Colonic mucosa (tissue), 4 donors: ENCODE measurements around the gene NKAIN2. TPM values are rescaled to one million over a fixed set of nuclear protein-coding genes. Genes with fewer than 3 reads are reported as not detected.

Experiments used
- DNase-seq: peaks from one replicate; pipeline ENCODE4 v3.0.0-alpha.2; 2020
- H3K27ac ChIP-seq: fragments of 200-600 bp; one replicate; pipeline ENCODE4 v1.8.0; 2021
- H3K27me3 ChIP-seq: fragments of 200-600 bp; one replicate; pipeline ENCODE4 v1.8.0; 2021
- H3K36me3 ChIP-seq: fragments of 200-600 bp; one replicate; pipeline ENCODE4 v1.8.0; 2021
- H3K4me1 ChIP-seq: fragments of 200-600 bp; one replicate; pipeline ENCODE4 v1.8.0; 2021; ENCODE audit warnings: mild to moderate bottlenecking
- H3K4me3 ChIP-seq: fragments of 200-600 bp; one replicate; pipeline ENCODE4 v1.8.0; 2021
- H3K9ac ChIP-seq, 2 donors: one replicate each; pipeline ENCODE4 v1.7.0; 2013; ENCODE audit warnings: control low read depth in 2 of 2, low read depth in 2 of 2, low read length in 2 of 2
- H3K9me3 ChIP-seq: fragments of 200-600 bp; one replicate; pipeline ENCODE4 v1.8.0; 2021
- intact Hi-C: fragments of 100-400 bp; cut with DNase I; formaldehyde crosslinking; loops from one replicate; pipeline ENCODE4 v1.14.1; 2022
- total RNA-seq, 2 donors: library from RNA; stranded (reverse); fragmentation: NEBNext Ultra II Directional in 1 of 2; extraction: Animal tissue kit (Norgen Biotek cat#: 25700) in 1 of 2; gene quantifications; one replicate each; pipeline ENCODE4 v1.2.1, GENCODE V29; 2021
- TF ChIP-seq, protein P1 (sequence below): fragments of 200-600 bp; IDR thresholded peaks from one replicate; pipeline ENCODE4 v1.8.0; 2022; ENCODE audit warnings: antibody characterized with exemption, mild to moderate bottlenecking
- donor health status: healthy.
- donor health status: DM: no; HTN: no; CAD: no.
- donor health status: DM: no; HTN: no; CAD: no.

The NKAIN2 gene
- total RNA-seq, 2 donors from 2014 or later = 0.21 TPM; not detected in 1

DNA sequence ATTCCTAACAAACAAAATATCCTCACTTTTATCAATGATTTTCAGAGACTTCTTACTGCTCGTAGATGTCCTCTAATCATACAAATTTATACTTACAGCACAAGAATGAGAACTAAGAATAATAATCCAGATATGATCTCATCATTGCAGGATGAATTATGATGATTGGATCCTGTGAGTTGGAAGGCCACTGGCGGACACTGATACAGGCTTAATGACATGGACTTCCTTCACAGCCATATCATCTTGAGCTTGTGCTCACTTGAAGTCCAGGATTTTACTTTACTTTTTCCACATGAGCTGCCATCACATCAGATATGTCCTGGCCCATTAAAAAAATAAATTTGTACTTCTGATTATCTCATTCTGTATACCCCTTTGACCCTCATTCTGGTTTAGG is 94.3 kb downstream of the NKAIN2 start:
- DNase-seq = no peak
- TF ChIP-seq, protein P1, sequence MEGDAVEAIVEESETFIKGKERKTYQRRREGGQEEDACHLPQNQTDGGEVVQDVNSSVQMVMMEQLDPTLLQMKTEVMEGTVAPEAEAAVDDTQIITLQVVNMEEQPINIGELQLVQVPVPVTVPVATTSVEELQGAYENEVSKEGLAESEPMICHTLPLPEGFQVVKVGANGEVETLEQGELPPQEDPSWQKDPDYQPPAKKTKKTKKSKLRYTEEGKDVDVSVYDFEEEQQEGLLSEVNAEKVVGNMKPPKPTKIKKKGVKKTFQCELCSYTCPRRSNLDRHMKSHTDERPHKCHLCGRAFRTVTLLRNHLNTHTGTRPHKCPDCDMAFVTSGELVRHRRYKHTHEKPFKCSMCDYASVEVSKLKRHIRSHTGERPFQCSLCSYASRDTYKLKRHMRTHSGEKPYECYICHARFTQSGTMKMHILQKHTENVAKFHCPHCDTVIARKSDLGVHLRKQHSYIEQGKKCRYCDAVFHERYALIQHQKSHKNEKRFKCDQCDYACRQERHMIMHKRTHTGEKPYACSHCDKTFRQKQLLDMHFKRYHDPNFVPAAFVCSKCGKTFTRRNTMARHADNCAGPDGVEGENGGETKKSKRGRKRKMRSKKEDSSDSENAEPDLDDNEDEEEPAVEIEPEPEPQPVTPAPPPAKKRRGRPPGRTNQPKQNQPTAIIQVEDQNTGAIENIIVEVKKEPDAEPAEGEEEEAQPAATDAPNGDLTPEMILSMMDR = no peak
- Histone ChIP-seq H3K4me1 (no peaks in the 10 kb centered on the region), H3K9ac (no peak overlapping the region), H3K27me3 (no peaks in the 10 kb centered on the region), H3K36me3 (no peaks in the 10 kb centered on the region), H3K27ac (no peak overlapping the region), H3K9me3 (no peaks in the 10 kb centered on the region), H3K4me3 (no peak overlapping the region)
- intact Hi-C loops = no loop called here

DNA sequence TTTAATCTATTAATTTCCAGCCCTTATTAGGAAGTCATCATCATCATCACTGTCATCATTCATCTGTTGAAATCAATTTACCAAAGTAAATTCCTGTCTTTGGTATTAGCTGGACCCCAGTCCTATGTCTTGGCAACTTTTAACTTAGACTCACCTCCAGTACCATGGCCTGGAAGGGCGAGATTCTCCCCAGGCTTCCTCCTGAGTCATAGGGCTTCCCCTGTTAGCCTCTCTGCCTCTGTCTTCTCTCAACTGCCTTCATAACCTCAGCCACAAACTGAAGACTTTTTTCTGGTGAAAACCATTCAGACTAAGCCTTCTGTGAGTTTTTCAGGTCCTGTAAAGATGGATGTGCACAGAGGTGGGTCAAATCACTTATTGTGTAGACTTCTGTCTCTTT is 95.0 kb downstream of the NKAIN2 start:
- no peak for DNase-seq
- intact Hi-C loops = no loop called here

DNA sequence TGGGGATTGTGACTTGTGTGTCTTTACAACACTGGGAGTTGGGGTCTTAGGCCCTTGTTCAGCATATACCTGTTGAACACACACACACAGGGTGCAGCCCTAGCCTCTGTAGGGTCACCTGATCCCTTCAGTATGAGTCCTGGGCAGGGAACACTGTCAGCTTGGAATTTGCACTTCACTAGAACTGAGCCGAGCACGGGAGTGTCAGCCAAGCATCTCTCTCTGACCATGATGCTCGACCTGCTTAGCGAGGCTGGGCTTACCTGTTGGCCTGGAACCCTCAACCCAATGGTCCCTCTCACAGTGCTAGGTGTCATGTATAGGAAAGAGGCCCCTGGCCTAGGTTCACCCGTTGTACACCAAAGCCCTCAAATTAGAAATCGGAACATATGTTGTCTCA is 96.1 kb downstream of the NKAIN2 start:
- Histone ChIP-seq H3K9ac (no peak overlapping the region), H3K9me3 (no peaks in the 10 kb centered on the region), H3K4me3 (no peak overlapping the region), H3K27ac (no peak overlapping the region), H3K27me3 (no peaks in the 10 kb centered on the region), H3K4me1 (no peaks in the 10 kb centered on the region), H3K36me3 (no peaks in the 10 kb centered on the region)
- no peak for DNase-seq
- intact Hi-C loops = no loop called here
- TF ChIP-seq, protein P1 = no peak

More for the DNA sequence above, 95.0 kb downstream of the NKAIN2 start:
- H3K4me1 ChIP-seq = no peaks in the 10 kb centered on the region
- TF ChIP-seq, protein P1 = no peak
- H3K27ac ChIP-seq = no peak overlapping the region
- no peak overlapping the region for H3K9ac ChIP-seq
- no peaks in the 10 kb centered on the region for H3K9me3 ChIP-seq
- H3K36me3 ChIP-seq = no peaks in the 10 kb centered on the region
- H3K4me3 ChIP-seq = no peak overlapping the region
- no peaks in the 10 kb centered on the region for H3K27me3 ChIP-seq

DNA sequence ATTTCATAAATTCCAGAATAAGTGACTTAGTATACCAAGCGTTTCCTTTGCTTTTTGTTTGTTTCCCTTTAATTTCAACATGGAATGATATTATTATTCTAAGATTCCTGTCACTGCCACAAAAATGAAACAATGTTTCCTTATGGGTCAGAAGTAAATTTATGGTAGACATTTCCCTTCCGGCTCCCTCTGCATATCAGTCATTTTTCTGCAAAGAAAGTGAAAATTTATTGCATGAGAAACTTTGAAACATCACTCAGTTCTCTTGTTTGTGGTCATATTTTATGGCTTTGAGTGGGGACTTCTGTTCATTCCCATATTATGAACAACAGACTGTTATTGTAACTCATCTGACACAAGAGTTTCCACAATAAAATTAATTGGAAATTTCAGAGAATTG is 97.8 kb downstream of the NKAIN2 start:
- no peaks in the 10 kb centered on the region for H3K4me1 ChIP-seq
- H3K36me3 ChIP-seq = no peaks in the 10 kb centered on the region
- H3K27ac ChIP-seq = no peak overlapping the region
- no peak overlapping the region for H3K9ac ChIP-seq
- no peaks in the 10 kb centered on the region for H3K27me3 ChIP-seq
- intact Hi-C loops = no loop called here
- no peak overlapping the region for H3K4me3 ChIP-seq
- no peak for DNase-seq
- no peaks in the 10 kb centered on the region for H3K9me3 ChIP-seq
- TF ChIP-seq, protein P1 = no peak

DNA sequence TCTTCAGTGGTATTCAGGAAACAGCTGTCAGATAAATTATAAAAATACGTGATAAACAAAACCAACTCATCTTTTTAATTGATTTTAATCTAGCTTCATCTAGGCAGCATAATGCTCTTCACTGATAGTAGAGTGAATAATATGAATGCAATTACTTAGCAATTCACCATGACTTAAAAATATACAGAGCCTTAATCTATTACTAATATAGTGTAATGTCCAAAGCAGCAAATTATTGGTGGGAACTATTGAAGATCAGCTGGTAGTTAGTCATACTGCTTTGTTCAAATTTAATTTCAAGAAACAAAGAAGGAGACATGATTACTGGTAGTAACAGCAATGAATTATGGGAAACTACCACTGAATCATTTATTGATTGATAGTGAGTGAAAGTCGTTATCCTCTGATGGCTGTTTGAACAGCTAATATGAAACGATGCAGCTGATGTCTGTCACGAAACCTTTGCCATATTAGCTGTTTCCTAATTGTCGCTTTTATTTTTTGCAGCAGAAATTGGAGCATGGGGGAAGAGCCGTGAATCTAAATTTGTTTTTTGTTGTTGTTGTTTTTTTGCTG is 99.2 kb downstream of the NKAIN2 start:
- no peaks in the 10 kb centered on the region for H3K36me3 ChIP-seq
- no peaks in the 10 kb centered on the region for H3K9me3 ChIP-seq
- TF ChIP-seq, protein P1 = no peak
- no peak overlapping the region for H3K27ac ChIP-seq
- DNase-seq = no peak
- H3K4me3 ChIP-seq = no peak overlapping the region
- H3K27me3 ChIP-seq = no peaks in the 10 kb centered on the region
- intact Hi-C loops = no loop called here
- no peaks in the 10 kb centered on the region for H3K4me1 ChIP-seq
- H3K9ac ChIP-seq = no peak overlapping the region
